GM12878 (cell line): ENCODE data around the gene LRRTM3.

Experiments
- EP300 ChIP-seq, 2 experiments: fragments of 150-350 bp in 1 of 2; IDR thresholded peaks; 2 replicates each; pipeline ENCODE4 v1.6.1; 2011 to 2012; ENCODE audit warnings: low read depth in 2 of 2, low read length in 2 of 2, borderline replicate concordance in 1 of 2, improper control_type of control experiment in 1 of 2, inconsistent platforms in 1 of 2; ENCODE audit not compliant: control insufficient read depth in 1 of 2
- GABPA ChIP-seq: IDR thresholded peaks from 2 replicates; pipeline ENCODE4 v1.6.1; 2014; ENCODE audit warnings: antibody characterized with exemption, low read depth, mild to moderate bottlenecking, inconsistent platforms
- HDAC2 ChIP-seq: fragments of 200-600 bp; sonication (generic); IDR thresholded peaks from 2 replicates; pipeline ENCODE4 v1.6.1; 2017
- HDAC6 ChIP-seq: fragments of 200-600 bp; sonication (generic); IDR thresholded peaks from one replicate; pipeline ENCODE4 v1.8.0; 2017; ENCODE audit warnings: antibody characterized with exemption; ENCODE audit not compliant: unreplicated experiment
- HDGF ChIP-seq: fragments of 450-650 bp; IDR thresholded peaks from 2 replicates; pipeline ENCODE4 v1.6.1; 2016; ENCODE audit warnings: antibody characterized with exemption
- POLR2AphosphoS2 ChIP-seq: IDR thresholded peaks from 2 replicates; pipeline ENCODE4 v1.6.1; 2011; ENCODE audit warnings: low read depth, mild to moderate bottlenecking, low read length, improper control_type of control experiment, moderate library complexity
- TAF1 ChIP-seq: IDR thresholded peaks from 2 replicates; pipeline ENCODE4 v1.6.1; 2011; ENCODE audit warnings: mild to moderate bottlenecking, low read depth, low read length, borderline replicate concordance
- ZBTB33 ChIP-seq: fragments of 450-650 bp; IDR thresholded peaks from 2 replicates; pipeline ENCODE4 v1.6.1; 2017; ENCODE audit warnings: mild to moderate bottlenecking
- TF ChIP-seq, protein P1 (sequence below), 3 experiments: IDR thresholded peaks in 2 of 3; conservative IDR thresholded peaks in 1 of 3; 2 replicates each; pipeline ENCODE4 v1.5.1; 2011; ENCODE audit warnings: low read depth in 3 of 3, low read length in 3 of 3, mild to moderate bottlenecking in 3 of 3, control low read depth in 2 of 3, moderate library complexity in 2 of 3, inconsistent platforms in 1 of 3, mixed read lengths in 1 of 3; ENCODE audit not compliant: control insufficient read depth in 2 of 3, insufficient read depth in 1 of 3; ENCODE audit errors: extremely low read depth in 1 of 3
- TF ChIP-seq, protein P2 (sequence below): IDR thresholded peaks from 2 replicates; pipeline ENCODE4 v1.6.1; 2011; ENCODE audit warnings: low read depth, low read length, improper control_type of control experiment, borderline replicate concordance
- TF ChIP-seq, protein P3 (sequence below): fragments of 450-650 bp; IDR thresholded peaks from 2 replicates; pipeline ENCODE4 v1.6.1; 2017; ENCODE audit warnings: borderline replicate concordance

DNA sequence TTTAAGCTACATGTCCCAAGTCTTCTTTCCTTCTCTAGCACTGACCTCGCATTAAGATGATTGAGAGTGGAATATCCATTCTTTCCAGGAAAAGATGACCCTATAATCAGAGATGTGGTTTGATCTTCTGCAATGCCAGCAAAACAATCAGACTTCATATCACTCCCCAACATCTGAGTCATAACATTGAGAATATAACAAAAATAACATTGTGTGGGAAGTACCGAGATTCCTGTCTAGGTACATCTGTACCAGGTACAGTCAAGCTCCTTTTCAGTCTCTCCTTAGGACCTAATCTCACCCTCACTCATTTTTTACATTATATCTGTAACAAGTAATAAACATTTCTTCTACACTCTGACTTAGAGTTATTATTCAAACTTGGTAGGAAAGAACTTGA, 201.6 kb downstream of the LRRTM3 start:
- TF ChIP-seq, protein P1, sequence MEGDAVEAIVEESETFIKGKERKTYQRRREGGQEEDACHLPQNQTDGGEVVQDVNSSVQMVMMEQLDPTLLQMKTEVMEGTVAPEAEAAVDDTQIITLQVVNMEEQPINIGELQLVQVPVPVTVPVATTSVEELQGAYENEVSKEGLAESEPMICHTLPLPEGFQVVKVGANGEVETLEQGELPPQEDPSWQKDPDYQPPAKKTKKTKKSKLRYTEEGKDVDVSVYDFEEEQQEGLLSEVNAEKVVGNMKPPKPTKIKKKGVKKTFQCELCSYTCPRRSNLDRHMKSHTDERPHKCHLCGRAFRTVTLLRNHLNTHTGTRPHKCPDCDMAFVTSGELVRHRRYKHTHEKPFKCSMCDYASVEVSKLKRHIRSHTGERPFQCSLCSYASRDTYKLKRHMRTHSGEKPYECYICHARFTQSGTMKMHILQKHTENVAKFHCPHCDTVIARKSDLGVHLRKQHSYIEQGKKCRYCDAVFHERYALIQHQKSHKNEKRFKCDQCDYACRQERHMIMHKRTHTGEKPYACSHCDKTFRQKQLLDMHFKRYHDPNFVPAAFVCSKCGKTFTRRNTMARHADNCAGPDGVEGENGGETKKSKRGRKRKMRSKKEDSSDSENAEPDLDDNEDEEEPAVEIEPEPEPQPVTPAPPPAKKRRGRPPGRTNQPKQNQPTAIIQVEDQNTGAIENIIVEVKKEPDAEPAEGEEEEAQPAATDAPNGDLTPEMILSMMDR (IDR thresholded peaks at IDR 0.05 in 2 of 3, conservative IDR thresholded peaks at IDR 0.05 in 1 of 3; ENCODE audit: control insufficient read depth in 2 of 3, extremely low read depth in 1 of 3, insufficient read depth in 1 of 3, low read depth in 3 of 3, low read length in 3 of 3): no peak
- TF ChIP-seq, protein P2, sequence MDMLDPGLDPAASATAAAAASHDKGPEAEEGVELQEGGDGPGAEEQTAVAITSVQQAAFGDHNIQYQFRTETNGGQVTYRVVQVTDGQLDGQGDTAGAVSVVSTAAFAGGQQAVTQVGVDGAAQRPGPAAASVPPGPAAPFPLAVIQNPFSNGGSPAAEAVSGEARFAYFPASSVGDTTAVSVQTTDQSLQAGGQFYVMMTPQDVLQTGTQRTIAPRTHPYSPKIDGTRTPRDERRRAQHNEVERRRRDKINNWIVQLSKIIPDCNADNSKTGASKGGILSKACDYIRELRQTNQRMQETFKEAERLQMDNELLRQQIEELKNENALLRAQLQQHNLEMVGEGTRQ: no peak
- TF ChIP-seq HDAC2: no peak
- TF ChIP-seq ZBTB33: no peak
- TF ChIP-seq TAF1: no peak
- no peak for TF ChIP-seq EP300 (IDR thresholded peaks at IDR 0.05; ENCODE audit: borderline replicate concordance in 1 of 2, control insufficient read depth in 1 of 2, low read depth in 2 of 2, low read length in 2 of 2)
- no peak for TF ChIP-seq HDAC6
- no peak for TF ChIP-seq GABPA
- TF ChIP-seq, protein P3, sequence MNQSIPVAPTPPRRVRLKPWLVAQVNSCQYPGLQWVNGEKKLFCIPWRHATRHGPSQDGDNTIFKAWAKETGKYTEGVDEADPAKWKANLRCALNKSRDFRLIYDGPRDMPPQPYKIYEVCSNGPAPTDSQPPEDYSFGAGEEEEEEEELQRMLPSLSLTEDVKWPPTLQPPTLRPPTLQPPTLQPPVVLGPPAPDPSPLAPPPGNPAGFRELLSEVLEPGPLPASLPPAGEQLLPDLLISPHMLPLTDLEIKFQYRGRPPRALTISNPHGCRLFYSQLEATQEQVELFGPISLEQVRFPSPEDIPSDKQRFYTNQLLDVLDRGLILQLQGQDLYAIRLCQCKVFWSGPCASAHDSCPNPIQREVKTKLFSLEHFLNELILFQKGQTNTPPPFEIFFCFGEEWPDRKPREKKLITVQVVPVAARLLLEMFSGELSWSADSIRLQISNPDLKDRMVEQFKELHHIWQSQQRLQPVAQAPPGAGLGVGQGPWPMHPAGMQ: no peak
- no peak for TF ChIP-seq POLR2AphosphoS2
- TF ChIP-seq HDGF: no peak
